DMS153 treated with DMSO at 0.1 percent for 48 hours (cell line): ENCODE results near the gene KRT17.
"Not testable (repeated sequence)": the region's sequence is repeated elsewhere in the genome, so short reads cannot be mapped to it uniquely, and the experiment has no call there.

Experiments used
- DNase-seq: peaks from one replicate; lab custom pipeline; 2025; ENCODE audit not compliant: unreplicated experiment; lab: John Stamatoyannopoulos, UW

Gene KRT17

DNA sequence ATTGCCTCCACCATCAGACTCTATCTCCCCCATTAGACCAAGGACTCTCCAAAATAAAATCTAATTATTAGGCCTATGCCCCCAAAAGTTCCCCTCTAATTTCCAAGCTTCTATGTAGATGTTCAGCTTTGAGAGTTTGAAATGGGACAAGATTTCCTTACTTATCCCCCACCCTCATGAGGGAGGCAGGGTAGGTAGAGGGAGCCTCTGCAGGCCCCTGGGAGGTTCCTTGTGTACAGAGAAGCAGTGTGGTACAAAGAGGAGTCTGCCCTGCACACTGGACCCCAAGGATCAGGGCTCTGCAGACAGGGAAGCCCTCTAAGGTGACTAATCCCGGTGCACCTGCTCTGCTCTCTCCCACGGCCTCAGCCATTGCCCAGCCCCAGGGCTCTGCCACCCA is 2.5 kb downstream of the KRT17 start:
- DNase-seq = no peak

GRCh38 chr17:41621435-41621817 is 2.9 kb downstream of the KRT17 start:
- not testable (repeated sequence) for DNase-seq

GRCh38 chr17:41620583-41621434 is 3.6 kb downstream of the KRT17 start:
- no peak for DNase-seq

- DNase-seq = not testable (repeated sequence)
These were observed 4.3 kb downstream of the KRT17 start for GRCh38 chr17:41619927-41620582.

- DNase-seq = no peak
These were observed 5.1 kb downstream of the KRT17 start for GRCh38 chr17:41619036-41619926.

- DNase-seq = no peak
These were observed 5.9 kb downstream of the KRT17 start for GRCh38 chr17:41618341-41619035.

DNA sequence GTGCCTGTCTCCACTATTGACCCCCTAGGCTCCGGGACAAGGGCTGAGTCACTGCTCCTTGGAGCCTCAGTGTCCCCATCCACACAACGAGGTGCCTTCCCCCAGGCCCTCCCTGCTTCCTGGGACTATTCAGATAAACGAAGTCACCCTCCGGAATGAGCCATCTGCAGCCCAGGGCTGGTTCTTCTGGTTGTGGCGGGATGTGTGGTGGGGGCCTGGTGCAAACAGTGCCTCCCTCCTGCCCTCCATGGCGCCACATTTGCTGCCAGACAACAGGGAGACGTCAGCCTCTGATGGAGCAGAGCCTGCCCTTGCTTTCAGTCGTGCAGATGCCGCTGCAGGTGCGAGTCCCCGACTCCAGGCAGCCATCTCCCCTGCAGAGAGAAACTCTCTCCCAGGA is 6.7 kb downstream of the KRT17 start:
- no peak for DNase-seq

DNA sequence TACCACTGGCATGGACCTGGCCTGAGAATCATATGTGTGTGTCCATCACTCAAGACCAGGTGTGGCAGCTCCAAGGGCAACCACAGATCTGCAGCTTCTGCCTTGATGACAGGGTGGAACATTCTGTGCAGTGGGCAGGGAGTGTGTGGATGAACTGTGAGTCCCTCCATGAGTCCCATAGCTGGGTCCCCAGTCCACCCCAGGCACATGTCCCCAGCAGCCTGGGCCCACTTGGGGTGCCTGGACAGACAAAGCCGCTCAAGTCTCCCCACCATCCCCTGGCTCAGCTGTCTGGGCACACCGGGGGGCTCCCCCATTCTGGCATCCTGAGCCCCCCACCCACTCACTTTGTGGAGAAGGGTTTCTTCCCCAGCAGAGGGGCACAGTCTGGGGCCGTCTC is 7.2 kb downstream of the KRT17 start:
- no peak for DNase-seq

DNA sequence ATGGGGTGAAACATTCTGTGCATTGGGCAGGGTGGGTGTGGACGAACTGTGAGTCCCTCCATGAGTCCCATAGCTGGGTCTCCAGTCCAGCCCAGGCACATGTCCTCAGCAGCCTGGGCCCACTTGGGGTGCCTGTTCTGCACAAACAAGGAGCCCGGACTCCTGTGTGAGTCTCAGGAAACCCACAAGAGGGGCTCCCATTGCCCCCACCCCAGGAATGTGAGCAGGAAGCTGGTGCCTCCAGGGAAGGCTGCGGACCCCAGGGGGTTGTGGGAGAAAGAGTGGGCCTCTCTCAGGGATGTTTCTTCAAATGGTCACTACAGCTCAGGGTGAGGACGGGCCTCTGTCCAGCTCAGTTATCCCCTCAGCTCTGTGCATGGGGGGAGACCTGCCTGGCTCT is 7.9 kb downstream of the KRT17 start:
- DNase-seq = not testable (repeated sequence)

DNA sequence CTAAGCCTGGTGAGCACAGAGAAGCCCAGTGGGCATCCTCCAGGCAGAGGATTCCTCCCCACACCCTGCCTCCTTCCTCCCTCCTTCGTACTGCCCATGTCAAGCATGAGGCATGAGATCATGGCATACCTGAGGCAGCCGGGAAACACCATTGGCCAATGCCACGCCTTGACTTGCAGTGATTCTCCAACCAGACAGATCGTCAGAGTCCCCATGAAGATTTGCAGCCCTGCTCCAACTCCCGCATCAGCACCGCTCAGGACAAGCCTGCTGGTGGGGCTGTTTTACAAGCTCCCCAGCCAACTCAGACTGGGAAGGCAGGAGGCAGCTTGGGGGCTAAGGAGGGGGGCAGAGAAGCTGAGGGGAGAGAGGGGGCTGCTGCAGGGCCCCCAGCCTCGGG is 8.9 kb downstream of the KRT17 start:
- DNase-seq = no peak

- not testable (repeated sequence) for DNase-seq
These were observed 9.6 kb downstream of the KRT17 start for GRCh38 chr17:41614767-41615166.

DNA sequence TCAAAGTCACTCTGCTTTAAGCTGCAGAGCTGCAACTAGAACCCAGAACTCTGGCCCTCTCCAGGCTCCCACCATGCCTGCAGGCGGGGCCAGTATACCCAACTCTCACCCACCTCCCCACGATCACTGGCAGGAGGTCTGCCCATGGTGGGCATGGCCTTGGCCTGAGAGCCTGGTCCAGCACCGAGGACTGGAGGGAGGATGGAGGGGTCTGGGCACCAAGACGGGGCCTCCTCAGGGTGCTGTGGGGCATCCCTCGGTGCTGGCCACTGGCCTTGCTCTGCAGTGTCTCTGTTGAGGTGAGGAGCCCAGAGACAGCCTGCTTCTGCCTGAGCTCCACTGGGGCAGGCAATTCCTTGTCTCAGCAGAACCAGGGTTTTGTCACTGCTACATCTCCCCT is 10.3 kb downstream of the KRT17 start:
- no peak for DNase-seq

DNA sequence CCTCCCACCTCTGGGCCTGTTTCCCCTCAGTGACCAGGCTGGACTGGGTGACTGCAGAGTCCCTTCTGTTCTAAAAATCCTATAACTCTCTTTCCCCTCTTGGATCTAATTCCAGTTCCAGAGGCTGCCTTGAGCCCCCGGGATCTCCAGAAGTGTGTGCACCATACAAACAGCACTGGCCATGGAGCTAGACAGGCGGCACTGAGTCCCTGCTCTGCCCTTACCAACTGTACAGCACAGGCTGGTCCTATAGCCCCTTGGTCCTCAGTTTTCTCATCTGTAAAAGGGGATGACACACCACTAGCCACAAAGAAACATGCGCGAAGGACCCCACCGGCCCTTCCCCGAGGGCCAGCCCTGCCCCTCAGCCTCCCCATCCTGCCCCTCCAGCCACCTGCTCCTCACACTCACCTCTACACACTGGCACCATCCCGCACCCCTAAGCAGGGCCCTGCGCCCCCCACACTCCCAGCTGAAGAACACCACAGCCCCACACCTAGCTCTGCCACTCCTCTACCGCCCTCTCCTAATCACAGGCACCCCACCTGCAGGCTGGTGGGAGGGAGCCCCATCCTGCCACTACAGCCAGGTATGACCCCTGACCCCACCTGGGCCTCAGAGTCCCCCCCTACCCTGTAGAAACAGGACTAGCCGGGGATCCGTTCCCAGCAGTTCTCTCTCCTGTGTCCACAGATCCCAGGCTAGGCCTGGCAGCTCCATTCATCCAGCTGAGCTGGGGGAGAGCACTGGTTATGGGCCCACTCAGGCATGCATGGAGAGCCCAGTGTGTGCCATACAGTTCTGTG is 10.9 kb downstream of the KRT17 start:
- no peak for DNase-seq

- not testable (repeated sequence) for DNase-seq
These were observed 11.8 kb downstream of the KRT17 start, which contains the start of gene KRT16 for GRCh38 chr17:41612376-41613160. TSS of gene KRT16 (minus strand) at chr17:41612767. CDS start at chr17:41612688, 79 bp downstream.

- no peak for DNase-seq
These were observed 13.3 kb downstream of the KRT17 start for GRCh38 chr17:41610965-41611640.

- not testable (repeated sequence) for DNase-seq
These were observed 14.3 kb downstream of the KRT17 start for GRCh38 chr17:41610061-41610517.

GRCh38 chr17:41606930-41607329 is 17.4 kb downstream of the KRT17 start:
- DNase-seq = not testable (repeated sequence)

GRCh38 chr17:41602524-41602923 is 21.9 kb downstream of the KRT17 start:
- DNase-seq = no peak
